Mammary epithelial cell (primary cell): ENCODE data around the gene SYNE2.

Experiments
- CTCF ChIP-seq, 2 donors: IDR thresholded peaks in 1 of 2; conservative IDR thresholded peaks in 1 of 2; 2 replicates each; pipeline ENCODE4 v1.5.1; 2011 to 2012; ENCODE audit warnings: inconsistent platforms in 2 of 2, low read length in 2 of 2, mild to moderate bottlenecking in 2 of 2, control low read depth in 1 of 2, low read depth in 1 of 2; ENCODE audit not compliant: insufficient read depth in 1 of 2; ENCODE audit errors: extremely low read depth in 1 of 2
- EZH2 ChIP-seq: IDR thresholded peaks from 2 replicates; pipeline ENCODE4 v1.6.1; 2012; ENCODE audit warnings: low read length, inconsistent platforms, borderline replicate concordance

DNA sequence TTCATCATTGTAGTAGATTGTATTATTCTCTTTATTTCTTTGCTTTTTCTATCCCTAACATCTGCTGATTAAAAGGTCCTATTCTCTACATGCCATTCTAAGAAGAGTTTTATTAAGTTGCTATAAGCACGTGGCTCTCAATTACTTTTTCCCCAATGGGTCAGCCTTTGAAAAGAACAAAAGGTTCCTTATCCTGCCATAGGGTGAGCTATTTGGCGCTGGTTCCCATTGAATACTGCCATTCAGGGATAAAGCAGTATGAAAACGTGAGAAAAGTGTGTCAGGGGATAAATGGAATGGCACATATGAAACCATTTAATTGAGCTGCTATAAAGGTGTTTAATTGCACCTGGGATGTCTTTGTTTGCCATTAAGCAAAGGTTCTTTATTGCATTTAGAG, 80.9 kb downstream of the SYNE2 start:
- no peak for TF ChIP-seq CTCF (conservative IDR thresholded peaks at IDR 0.05 in 1 of 2, IDR thresholded peaks at IDR 0.05 in 1 of 2; ENCODE audit: extremely low read depth in 1 of 2, insufficient read depth in 1 of 2, low read depth in 1 of 2, low read length in 2 of 2)
- TF ChIP-seq EZH2: no peak
